GM21390 (cell line): Measurements from ENCODE around the gene CTNNA3.
A peak's percentile ranks its signal among the peaks of the same experiment; 100 is the strongest.

Experiments
- ATAC-seq: cut with Tn5 transposase; IDR thresholded peaks from one replicate; pipeline ENCODE4 v1.9.1; 2021; ENCODE audit not compliant: unreplicated experiment

The CTNNA3 gene

DNA sequence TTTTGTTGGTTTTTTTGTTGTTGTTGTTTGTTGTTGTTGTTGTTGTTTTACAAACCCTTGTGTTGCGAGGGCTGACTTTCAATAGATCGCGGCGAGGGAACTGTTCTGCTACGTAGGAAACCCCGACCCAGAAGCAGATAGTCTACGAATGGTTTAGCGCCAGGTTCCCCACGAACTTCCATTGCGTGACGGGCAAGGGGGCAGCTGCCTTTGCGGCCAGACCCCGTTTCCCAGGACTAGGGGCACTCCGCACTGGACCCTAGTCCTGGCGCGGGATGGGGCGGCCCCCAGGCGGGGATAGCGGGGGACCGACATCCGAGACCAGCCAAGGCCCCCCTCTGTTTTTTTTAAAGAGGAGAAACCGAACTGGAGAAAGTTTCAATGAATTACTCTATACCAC lies 650.6 kb downstream of the CTNNA3 start:
- no peak for ATAC-seq

DNA sequence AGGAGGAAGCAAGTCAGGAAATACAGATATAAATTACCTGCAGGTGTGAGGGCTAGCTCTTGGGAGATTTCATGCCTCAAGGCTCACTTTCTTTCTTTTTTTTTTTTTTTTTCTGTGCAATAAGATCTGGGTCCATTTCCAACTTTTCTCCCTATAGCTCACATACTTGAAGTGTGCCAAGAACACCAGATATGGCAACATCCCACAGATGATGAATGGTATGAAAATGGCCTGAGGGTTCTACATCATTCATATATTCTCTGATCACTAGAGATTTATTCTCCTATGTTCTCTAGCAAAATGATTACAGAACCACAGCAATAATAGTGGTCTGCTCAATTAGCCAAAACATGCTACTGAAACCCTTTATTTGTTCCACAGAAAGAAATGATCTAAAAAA lies 653.0 kb downstream of the CTNNA3 start:
- no peak for ATAC-seq

DNA sequence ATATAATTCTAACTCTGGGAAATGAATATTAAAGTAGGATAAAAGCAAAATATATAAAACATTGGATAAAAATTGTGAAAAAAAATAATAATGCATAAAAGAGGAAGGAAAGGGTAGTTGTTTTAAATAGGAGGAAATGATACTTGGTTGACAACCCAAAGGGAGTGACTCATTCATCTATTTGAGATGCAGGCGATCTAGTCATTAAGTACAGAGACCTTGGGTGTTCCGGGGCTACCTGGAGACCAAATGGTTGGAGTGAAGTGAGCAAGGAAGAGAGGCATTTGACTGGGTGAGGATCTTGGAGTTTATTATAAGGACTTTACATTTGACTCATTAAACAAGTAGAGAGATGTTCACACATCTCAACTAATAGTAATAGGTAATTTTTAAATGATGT lies 659.2 kb downstream of the CTNNA3 start:
- ATAC-seq: no peak

GRCh38 chr10:67033878-67034277 lies 662.1 kb downstream of the CTNNA3 start:
- no peak for ATAC-seq

- ATAC-seq: no peak
These were observed 673.9 kb downstream of the CTNNA3 start for GRCh38 chr10:67022099-67022498.

DNA sequence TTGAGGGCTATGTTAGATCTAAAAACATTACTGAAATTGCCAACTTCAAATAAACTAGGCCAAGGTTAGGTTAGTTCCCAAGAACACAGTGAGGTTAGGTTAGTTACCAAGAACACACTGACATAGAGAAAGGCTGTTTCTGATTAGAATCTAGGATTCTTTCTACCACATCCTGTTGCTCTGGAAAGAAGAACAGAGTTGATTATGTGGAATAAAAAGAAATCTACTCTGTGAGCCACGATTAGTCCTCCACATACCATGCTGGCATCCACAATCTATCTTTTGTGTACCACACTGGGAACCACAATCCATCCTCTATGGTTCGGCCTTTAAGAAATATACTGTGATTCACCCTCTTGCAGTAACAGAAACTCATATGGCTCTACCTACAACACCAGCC lies 678.8 kb downstream of the CTNNA3 start:
- ATAC-seq: no peak

- ATAC-seq: peak; percentile 52
These were observed 680.8 kb downstream of the CTNNA3 start for GRCh38 chr10:67015225-67015624.

GRCh38 chr10:67011981-67012380 lies 684.0 kb downstream of the CTNNA3 start:
- ATAC-seq: no peak

DNA sequence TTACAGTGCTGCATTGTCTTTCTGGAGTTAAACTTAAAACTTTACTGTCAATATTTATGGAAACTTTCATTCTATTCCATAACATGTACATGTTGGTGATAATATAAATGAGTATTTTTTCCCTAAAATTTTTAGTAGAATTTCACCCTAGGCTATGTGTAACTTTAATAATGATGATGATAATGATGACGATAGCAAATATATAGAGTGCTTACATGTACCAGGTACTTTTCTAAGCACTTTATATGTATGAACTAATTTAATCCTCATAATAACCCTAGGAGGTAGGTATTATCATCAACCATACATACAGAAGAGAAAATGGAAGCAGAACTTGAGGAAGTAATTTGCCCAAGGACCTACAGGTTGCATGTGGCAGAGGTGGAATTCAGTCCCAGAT lies 684.5 kb downstream of the CTNNA3 start:
- ATAC-seq: no peak

DNA sequence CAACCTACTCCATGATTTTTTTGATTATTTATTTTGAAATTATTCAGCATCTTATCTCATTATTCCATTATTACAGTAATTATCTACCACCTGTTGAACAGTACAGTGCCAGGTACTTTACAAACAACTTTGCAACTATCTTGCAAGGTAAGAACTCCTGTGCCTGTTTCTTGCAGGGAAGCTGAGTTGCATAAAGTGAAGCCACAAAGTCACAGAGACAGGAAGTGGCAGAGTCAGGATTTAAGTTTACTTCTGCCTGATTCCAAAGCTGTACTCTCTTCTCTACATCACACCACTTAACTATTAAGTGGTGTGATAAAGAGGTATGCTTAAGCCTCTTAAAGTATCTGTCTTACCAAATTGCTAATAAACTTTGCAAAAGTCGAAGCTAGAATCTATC lies 690.0 kb downstream of the CTNNA3 start:
- no peak for ATAC-seq

DNA sequence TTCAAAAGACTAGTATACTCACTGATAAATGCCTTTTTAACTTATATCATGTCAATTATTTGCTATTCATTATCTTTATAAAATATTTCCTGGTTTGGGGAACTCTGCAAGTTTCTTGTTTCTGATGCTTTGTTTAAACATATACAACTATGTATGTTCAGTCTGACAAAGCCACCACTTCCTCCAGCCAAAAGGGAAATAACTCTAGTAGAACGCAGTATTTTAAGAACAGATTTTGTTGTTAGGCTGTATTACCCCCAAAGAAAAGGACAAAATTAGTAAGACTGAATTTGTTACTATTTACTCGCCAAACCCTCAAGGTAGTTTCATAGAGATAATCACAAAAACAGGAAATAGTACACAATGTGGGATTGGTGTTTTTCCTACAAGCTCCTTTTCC lies 691.3 kb downstream of the CTNNA3 start:
- ATAC-seq: no peak

DNA sequence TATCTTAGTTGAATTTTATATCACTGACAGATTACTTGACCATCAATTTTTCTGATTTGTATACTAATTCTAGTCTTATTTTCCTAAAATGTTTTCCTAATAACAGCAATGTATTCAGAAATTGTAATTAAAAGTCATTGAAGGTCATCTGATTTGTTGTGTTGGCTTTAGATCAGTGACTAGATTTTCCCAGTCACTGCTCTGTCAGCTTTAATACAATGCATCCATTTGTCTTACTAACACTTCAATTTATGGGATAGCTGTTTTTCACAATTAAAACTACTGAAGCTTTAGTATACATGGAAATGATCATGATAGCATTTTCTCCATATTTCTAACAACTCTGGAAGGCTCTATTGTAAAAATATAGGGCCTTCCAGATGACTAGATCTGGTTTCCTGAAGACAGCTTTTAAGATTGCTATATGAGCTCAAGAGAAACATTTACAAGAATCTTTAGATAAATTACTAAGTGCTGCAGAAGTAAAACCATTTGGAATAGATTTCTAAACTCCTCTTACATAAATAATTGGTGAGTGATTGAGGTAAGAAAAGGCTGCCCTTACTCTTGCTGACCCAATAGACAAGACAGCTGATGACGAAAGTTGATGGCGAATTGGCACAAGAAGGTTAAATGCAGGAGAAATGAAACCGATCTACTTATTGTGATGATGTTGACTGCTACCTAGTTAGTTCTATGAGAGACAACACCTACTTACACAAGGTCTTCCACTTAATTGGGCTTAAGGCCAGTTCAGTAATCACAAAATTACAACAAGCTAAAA lies 696.0 kb downstream of the CTNNA3 start:
- ATAC-seq: no peak

- no peak for ATAC-seq
These were observed 699.0 kb downstream of the CTNNA3 start for GRCh38 chr10:66996996-66997395.

DNA sequence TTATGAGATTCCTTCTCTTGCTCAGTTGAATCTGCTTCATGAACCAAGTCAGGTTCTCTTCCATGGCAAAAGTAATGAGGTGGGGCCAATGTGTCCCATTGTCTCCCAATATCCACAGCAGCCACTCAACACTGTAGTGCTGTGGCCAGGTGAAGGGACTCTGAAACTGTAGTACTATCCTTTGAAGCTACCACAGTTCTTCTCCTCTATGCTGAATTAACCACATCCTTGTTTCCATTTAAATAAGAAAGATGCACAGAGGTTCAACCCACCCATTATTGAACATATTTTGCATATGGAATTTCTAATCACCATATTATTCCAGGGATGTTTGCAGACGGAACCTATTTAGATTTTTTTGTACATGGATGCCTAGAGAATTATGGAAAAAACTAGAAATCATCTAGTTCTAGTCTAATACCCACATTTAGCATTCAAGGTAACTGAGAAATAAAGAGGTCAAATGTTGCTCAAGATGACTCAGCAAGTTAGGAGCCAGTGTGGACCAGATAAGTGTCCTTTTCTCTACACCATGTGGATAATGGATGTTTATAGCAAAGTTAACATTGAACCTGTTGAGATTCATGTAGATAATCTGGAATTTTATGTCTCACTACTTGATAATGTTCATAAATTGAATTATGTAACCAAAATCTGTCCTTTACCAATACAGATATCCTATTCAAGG lies 705.7 kb downstream of the CTNNA3 start:
- ATAC-seq: no peak

GRCh38 chr10:66983475-66983818 lies 712.5 kb downstream of the CTNNA3 start:
- no peak for ATAC-seq

GRCh38 chr10:66982792-66983474 lies 713.1 kb downstream of the CTNNA3 start:
- no peak for ATAC-seq

- ATAC-seq: no peak
These were observed 714.0 kb downstream of the CTNNA3 start for GRCh38 chr10:66982053-66982420.

- ATAC-seq: no peak
These were observed 714.5 kb downstream of the CTNNA3 start for GRCh38 chr10:66981361-66982052.

DNA sequence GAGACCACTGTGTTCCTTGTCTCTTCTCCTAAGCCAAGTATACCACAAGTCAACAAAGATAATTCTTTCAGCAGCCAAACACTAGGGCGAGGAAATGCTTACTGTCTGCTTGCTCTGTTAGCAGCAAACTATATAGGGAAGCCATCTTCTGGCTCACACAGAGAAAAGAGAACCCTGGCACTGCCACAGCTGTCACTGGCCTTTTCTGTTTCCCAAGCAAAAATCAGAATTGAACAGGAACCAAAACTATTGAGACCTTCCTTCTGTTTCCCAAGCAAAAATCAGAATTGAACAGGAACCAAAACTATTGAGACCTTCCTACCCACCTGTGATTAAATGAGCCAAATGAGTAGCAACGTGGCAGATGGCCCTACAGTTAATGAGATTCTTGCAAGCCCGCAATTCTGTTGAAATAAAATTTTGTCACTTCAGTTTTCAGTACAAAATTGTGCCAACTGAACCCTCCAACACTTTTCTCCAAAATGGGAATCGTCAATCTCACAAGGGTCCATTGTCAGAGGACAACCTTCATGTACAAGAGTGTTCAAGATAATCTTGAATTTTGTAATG lies 715.7 kb downstream of the CTNNA3 start:
- no peak for ATAC-seq

- ATAC-seq: no peak
These were observed 731.0 kb downstream of the CTNNA3 start for GRCh38 chr10:66964946-66965345.

DNA sequence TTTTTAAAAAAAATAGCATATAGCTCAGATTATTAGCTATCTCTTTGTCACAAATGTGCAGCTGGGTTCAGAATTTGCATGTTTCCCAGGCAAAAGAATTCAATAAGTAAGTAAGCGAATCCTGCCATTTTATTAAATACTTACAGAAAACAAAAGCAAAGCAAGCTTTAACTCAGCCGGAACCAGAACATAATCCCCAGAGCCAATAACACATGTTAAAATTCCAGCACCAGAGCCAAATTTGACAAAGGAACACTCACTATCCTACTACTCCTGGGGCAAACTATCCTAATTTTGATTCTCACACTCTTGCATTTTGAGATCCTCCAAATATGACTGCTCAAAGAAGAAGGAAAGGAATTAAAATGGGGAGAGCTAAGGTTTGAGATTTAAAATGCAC lies 737.5 kb downstream of the CTNNA3 start:
- ATAC-seq: no peak
